HG03457 (cell line): ENCODE results near the gene APBA2.
A peak's percentile ranks its signal among the peaks of the same experiment; 100 is the strongest.
"Not testable (repeated sequence)": the region's sequence is repeated elsewhere in the genome, so short reads cannot be mapped to it uniquely, and the experiment has no call there.

Experiments used
- ATAC-seq: cut with Tn5 transposase; IDR thresholded peaks from one replicate; pipeline ENCODE4 v1.9.1; 2021; ENCODE audit warnings: moderate number of reproducible peaks; ENCODE audit not compliant: unreplicated experiment

Gene APBA2

DNA sequence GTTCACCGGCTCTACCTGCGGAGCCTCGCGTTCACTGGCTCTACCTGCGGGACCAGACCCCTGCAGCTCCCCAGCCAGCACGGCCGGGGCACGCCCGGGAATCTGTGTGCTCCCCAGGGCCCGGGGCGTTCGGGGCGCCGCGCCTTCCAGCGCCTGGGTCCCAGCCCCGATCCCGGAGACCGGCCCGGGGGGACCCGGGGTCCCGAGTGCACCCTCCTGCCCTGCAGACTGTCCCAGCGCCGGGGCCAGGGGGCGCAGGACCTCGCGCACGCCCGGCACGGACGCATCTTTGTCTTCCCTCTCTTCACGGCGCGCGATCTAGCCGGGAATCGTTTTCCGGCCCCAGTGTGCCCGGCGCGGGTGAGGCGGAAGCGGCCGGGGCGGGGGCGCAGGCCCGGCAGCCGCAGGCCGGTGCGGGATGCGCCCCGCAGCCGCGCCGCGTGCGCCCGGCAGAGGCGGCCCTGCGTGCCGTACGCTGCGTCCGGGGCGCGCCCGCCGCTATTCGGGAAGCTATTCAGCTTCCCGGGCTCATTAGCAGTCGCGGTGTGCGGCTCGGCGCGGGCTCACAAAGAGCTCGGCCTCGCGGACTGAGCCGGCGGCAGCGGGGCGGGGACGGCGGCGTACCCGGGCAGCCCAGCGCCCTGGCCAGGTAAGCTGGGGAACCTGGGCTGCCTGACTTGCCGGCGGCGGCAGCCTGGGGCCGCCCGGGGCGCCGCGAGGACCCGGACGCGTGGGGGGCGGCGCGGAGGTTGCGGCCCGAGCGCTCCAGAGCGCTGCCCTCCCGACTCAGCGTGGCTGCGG, at the start of gene APBA2:
APBA2 (plus strand) TSS at position 345 of the 801 bp plus-strand sequence. CDS start 167,911 bp downstream, outside the sequence.
- no peak for ATAC-seq

DNA sequence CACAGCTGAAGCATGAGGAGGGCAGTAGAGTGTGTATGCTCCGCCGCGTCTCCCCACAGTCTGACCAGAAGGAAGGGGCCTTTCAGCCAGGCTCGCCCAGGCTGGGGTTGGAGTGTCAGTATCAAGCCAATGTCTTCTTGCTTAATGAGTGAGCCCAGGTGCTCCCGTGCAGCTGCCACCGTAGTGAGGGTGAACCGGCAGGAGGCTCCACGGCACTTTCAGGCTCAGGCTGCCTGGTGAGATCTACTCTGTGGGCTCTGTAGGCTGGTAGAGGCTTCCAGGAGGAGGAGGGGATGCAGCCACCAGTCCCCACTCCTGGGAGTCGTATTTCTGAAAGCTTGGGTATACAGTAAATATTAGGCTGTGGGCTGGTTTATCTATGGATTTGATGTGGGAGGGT, 45.5 kb upstream of the APBA2 start:
- ATAC-seq = not testable (repeated sequence)

DNA sequence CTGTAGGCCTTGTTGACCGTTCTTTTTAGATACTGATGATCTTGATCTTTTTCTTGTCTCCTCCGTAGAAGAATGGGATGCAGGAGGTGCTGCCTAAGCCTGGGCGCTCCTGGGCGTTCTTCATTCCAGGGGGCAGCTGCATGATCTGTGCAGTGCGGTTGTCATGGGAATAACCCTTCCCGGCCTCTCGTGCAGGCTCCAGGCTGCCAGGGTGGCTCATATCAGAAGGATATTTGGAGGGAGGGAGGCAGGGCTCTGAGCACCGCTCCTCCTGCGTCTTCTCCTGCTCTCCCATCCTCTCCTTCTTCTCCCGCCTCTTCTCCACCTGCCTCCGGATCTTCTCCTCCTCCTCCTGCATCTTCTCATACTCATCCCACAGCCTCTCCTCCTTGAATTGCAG, 43.6 kb upstream of the APBA2 start:
- ATAC-seq = not testable (repeated sequence)

DNA sequence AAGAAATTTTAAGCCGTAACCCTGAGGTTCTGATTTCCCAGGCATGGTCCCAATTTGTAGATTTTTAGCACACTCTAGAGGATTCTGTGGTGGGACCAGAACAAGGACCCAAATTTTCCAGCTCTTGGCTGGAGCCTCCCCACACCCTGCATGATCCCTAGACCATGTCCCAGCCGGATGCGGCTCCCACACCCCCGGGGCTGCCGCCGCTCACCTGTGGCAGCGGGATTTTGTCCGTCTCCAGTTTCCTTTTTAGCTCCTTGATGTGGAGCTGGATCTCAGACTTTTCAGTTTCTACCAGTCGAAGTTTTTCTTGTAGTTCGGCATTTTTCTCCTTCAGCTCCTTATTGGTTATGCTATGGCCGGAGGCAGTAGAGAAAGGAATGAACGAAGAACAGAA, 42.3 kb upstream of the APBA2 start:
- not testable (repeated sequence) for ATAC-seq

DNA sequence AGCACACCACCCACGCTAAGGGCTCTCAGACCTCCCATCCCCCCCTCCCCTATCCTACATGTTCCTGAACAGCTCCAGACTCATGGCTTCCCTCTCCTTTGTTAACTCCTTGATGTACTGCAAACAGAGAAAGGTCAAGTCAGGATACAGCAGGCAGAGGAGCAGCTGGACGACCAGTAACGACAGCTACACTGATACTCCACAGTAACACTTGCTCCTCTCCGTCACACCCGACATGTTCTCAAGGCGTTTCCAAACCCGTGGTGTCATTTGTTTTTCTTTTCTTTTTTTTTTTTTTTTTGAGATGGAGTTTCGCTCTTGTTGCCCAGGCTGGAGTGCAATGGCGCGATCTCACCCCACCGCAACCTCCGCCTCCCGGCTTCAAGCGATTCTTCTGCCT, 41.6 kb upstream of the APBA2 start:
- not testable (repeated sequence) for ATAC-seq

DNA sequence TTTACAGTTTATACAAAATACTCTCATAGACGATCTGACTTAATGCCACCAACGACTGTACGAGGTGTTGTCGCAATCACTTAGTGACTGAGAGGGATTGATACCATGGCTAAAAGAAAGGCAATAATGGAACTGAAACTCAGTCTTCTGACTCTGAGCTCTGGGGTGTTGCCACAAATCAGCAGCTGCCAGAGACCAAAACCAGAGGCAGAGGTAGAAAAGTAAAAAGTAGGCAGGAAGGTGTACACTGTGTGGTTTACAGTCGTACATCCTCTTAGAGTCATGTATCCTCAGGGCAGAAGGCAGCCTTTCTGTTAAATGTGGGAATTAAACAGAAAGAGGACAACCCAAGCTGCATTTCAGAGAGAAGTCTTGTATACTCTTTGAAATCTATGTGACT, 38.5 kb upstream of the APBA2 start:
- peak; percentile 97 for ATAC-seq

DNA sequence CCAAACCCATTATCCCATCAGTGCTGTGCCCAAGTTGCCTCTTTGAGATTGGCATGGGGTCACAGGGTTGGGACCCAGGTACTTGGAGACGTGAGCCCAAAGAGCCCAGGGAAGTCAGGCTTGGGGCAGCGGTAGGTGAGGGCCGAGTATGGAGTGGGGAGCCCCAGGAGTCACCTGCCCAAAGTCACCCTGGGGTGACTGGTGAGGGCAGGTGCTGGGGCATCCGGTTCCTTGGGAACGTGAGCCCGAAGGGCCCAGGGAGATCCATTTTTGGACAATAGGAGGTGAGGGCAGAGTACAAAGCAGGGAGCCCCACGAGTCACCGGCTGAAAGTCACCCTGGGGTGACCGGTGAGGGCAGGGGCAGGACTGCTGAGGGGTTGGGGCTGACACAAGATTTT, 37.8 kb upstream of the APBA2 start:
- ATAC-seq = not testable (repeated sequence)

DNA sequence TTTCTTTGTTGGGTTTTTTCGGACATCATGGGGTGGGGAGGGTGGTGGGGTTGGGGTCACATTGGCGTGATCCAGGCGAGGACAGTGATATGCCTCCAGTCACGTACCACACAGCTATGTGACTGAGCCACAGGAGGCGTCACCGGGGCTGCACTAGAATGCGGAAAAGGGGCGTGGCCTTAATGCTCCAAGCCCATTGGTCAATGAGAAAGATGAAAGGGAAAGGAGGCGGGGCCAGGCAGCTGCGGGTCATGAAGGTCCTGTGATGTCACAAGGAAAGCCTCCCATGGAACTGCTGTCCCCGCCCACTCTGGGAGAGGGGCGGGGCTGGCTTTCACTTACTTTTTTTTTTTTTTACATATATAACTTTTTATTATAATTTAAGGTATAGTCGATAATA, 37.3 kb upstream of the APBA2 start, which contains the start of gene GOLGA6L7:
GOLGA6L7 (minus strand) TSS at position 124 of the 400 bp plus-strand sequence; CDS start at position 29, 95 bp downstream.
- not testable (repeated sequence) for ATAC-seq

DNA sequence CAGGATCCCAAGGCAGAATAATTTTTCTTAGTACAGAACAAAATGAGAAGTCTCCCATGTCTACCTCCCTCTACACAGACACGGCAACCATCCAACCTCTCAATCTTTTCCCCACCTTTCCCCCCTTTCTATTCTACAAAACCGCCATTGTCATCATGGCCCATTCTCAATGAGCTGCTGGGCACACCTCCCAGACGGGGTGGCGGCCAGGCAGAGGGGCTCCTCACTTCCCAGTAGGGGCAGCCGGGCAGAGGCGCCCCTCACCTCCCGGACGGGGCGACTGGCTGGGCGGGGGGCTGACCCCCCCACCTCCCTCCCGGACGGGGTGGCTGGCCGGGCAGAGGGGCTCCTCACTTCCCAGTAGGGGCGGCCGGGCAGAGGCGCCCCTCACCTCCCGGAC, 36.5 kb upstream of the APBA2 start:
- ATAC-seq = not testable (repeated sequence)

DNA sequence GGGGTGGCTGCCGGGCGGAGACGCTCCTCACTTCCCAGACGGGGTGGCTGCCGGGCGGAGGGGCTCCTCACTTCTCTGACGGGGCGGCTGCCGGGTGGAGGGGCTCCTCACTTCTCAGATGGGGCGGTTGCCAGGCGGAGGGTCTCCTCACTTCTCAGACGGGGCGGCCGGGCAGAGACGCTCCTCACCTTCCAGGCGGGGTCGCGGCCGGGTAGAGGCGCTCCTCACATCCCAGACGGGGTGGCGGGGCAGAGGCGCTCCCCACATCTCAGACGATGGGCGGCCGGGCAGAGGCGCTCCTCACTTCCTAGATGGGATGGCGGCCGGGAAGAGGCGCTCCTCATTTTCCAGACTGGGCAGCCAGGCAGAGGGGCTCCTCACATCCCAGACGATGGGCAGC, 36.0 kb upstream of the APBA2 start:
- not testable (repeated sequence) for ATAC-seq

DNA sequence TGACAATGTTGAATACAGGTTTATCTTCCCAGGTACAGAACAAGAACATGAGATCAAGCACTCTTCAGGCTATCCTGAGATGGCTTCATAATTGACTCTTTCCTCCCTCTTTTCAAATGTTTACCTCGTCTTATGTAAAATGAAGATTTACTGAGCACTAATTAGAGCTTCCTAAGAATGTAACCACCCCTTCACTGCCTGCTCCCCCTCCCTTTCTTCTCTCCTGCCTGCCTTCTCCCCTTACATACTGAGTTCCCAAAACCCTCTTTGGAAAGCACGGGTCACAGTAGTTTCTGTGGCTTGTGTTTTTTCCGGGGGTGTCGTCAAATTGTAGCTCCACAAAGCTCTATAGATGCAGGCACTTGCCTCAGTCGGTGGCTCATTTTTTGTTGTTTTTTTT, 32.1 kb upstream of the APBA2 start:
- not testable (repeated sequence) for ATAC-seq

DNA sequence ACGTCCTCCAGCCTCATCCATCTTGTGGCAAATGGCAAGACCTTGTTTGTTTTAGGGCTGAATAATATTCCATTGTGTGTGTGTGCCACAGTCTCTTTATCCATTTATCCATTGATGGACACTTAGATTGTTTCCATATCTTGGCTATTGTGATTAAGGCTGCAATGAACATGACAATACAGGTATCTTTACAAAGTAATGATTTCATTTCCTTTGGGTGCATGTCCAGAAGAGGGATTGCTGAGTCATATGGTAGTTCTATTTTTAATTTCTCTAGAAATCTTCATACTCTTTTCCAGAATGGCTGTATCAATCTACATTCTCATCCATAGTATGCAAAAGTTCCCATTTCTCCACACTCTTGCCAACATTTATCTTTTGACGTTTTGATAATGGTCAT, 31.2 kb upstream of the APBA2 start:
- ATAC-seq = not testable (repeated sequence)

DNA sequence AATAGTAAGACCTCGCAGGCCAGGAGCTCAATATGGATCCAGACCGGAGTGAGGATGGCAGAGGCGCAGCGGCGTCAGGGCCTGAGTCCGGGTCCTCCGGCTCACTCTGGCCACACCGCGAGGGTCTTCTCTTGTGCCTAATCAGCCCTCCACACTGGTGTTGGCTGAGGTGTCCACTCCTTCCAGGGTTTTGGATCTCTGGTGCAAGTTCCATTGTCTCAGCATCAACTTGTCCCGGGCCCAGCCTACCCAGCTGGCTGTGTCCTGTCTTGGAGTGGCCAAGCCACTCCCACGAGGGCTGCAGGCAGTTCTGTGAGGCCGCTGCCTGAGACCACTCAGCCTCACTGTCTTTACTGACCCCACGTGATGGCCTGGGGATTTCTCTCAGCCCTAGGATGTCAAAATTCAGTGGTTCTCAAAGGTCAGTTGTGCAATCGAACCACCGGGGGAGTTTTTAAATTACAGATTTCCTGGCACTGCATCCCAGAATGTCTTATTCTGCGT, 24.7 kb upstream of the APBA2 start:
- ATAC-seq = no peak

DNA sequence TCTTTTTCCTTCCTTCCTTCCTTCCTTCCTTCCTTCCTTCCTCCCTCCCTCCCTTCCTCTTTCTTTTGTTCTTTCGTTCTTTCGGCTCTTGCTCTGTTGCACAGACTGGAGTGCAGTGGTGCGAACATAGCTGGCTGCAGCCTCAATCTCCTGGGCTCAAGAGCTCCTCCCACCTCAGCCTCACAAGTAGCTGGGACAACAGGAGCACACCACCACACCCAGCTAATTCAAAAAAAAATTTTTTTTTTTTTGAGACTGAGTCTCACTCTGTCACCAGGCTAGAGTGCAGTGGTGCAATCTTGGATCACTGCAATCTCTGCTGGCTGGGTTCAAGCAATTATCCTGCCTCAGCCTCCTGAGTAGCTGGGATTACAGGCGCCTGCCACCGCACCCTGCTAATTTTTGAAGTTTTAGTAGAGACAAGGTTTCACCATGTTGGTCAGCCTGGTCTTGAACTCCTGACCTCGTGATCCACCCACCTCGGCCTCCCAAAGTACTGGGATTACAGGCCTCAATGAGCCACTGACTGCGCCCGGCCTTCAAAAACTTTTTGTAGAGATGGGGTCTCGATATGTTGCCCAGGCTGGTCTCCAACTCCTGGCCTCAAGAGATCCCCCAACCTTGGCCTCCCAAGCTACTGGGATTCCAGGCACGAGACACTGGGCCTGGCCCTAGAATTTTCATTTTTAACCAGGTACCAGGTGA, 24.0 kb upstream of the APBA2 start:
- not testable (repeated sequence) for ATAC-seq

DNA sequence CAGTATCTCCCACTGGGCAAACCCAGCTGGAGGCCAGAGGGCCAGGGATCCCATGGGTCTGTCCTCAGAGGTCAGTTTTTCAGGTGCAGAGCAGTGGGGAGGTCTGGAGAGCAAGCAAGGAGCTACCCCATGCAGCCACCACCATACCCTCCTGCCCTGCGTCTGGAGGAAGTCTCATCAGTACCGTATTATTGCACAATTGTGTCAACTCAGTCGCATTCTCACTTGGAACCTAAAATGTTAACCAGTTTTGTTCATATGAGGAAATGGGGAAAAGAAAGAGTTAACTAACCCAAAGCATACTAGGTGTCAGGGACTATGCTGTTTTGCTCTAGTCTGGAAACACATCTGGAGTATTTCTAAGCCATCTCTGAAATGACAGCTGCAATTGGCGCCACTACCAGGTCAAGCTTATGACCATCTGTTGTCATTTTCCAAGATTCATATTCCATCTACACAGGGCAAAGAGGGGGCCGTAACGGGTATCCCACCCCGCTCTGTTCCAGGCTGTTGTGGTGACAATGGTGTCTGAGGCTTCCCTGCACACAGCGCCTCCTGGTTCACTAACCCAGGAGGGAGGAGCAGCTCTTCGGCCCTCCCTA, 16.9 kb upstream of the APBA2 start:
- ATAC-seq = no peak

DNA sequence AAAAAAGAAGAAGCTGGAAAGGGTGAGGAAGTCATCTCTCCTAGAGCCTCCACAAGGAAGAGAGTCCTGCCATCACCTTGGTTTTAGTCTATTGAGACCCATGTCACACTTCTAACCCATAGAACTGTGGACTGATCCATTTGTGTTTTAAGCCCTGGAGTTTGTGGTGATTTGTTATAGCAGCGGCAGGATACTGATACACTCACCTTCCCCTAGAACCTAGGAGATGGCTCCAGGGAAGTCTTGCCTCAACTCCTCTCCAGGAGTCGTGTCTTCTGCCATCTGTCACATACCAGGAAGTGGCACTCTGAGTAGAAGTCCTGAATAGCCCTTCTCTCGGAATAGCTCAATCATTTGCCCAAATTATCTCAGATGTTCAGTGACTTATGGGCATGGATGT, 14.6 kb upstream of the APBA2 start:
- ATAC-seq = no peak

DNA sequence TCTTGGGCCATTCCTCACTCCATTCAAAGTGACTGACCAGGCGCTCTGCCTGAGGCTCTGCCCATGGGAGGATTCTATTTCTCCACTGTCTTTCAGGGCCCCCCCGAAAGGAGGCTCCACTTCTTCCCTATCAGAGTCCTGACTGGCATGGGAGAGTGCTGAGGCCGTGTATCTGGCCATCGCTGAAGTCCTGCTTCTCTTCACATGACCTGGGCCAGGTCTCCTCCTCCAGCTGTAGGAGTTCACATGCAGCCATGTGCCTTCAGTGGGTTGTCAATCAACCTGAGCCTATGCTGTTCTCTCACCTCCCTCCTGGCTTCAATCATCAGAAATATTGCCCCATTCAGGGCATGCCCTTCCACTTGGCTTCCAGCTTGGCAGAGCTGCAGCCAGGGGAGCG, 12.8 kb upstream of the APBA2 start:
- ATAC-seq = no peak

DNA sequence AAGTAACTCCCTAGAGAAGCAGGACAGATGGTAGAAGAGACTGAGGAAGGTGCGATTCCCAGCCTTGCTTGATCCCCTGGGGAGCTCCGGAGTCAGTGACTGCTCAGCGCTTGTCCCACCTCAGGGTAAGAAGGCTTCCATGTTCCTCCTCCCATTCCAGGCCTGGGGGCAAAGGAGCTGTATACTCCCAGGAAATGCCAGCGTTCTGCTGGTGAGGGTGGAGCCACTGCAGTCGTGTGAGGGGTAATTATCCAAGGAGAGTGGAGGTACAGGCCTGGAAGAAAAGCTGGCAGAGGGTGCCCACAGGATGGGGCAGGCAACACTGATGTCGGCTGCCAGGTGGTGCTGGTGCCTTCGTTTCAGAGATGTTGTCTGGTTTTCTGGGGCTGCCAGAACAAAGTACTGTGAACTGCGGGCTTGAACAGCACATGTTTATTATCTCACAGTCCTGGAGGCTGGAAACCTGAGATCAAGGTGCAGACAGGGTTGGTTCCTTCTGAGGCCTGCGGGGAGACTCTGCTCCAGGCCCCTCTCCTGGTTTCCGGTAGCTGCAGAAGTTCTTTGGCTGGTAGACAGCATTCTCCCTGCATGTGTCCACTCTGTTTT, 12.1 kb upstream of the APBA2 start:
- ATAC-seq = no peak

DNA sequence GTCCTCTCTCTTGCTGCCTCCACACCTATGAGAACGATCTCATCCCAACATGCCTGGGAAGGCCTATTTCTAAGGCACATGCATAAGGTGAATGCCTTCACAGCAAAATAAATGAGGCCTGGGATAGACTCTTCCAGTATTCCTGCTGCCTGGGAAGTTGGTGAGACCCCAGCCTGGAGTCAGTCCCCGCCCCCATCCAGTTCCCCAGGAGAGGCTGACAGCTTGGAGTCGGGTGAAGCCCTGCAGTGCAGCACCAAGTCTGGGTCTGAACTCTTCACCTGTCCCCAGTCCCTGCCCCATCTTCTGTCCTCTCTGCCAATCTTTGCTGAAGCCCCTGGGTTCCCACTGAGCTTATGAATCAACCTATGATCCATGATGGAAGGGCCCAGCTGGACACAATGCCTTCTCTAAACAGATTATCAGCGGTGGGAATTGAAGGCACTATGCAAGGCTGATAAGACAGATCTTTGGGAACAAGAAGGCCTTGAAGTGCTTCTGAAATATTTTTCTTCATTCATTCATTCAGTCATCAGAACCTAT, 10.2 kb upstream of the APBA2 start:
- no peak for ATAC-seq

DNA sequence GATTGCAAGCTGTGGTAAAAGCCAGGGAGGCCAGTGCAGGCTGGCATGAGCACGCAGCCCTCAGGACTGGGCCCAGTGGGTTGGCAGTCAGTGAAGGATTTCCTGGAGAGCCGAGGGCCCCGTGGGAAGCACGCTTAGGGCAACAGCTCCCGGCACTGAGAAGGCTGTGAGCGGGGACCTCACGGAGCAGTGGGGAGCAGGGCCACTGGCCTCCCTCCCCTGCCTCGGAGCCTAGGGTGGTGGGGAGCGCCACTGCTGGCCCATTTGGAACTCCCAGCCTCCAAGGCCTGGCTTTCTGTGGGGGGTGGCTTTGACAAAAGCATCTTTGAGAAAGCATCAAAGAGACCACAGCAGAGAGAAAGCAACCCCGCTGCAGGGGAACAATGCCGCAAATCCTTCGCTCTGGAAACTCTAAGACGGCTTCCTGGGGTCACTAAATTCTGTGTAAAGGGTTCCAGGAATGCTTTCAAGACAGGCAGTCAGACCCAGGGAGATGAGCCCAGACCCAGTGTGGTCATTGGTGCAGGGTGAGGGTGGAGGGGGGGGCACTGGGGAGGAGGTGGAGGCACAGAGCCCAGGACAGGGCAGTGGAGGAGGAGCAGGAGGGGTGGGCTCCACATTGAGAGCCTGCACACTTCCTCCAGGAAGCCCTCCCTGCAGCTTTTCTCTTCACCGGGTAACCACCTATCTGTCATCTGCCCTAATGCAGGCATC, 9.5 kb upstream of the APBA2 start:
- no peak for ATAC-seq
